Measurements from ENCODE around the gene KBTBD4. TPM values are rescaled to one million over a fixed set of nuclear protein-coding genes. Genes with fewer than 3 reads are reported as not detected.

The KBTBD4 gene
- total and polyA plus RNA-seq, 2 donors (not counting 1 experiment from before 2014, with no cell fraction given): 8.6 to 20.3 TPM

DNA sequence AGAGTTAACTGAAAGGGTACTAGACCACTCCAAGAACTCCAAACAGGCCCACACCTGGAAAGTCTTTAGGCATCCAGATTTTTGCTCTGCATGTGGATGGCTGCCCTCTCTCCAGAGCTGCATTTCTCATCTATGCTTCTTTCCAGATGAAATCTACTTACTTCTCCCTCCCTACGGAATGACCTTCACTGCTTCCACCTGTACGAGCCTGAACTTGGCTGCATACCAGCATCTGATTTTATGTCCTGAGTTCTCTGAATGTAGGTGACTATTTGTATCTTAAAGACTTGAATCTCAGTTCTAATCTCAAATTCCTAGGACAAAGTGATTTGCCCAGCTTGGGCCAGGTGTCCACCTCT is 39.1 kb downstream of the KBTBD4 start:
- Histone ChIP-seq H3K4me3 (ENCODE audit: control extremely low read depth in 1 of 5, extremely low read depth in 1 of 5, insufficient read depth in 1 of 5, low read depth in 2 of 5, low read length in 4 of 5) (no peak overlapping the region), H3K27me3 (replicated peaks in 1 of 4; ENCODE audit: control extremely low read depth in 1 of 4, control insufficient read depth in 3 of 4, insufficient read depth in 4 of 4, low read length in 3 of 4) (no peaks in the 10 kb centered on the region), H3K4me1 (ENCODE audit: control insufficient read depth in 2 of 2, insufficient read depth in 2 of 2, low read length in 2 of 2) (peaks cover 19 to 32% of the 10 kb centered on the region in 2 donors), H3K79me2 (ENCODE audit: control insufficient read depth, insufficient read depth, low read length) (peaks cover 100% of the 10 kb centered on the region), H3K9me3 (ENCODE audit: control extremely low read depth in 1 of 3, control insufficient read depth in 2 of 3, insufficient read depth in 1 of 3, low read length in 2 of 3) (no peaks in the 10 kb centered on the region), H3K36me3 (replicated peaks in 1 of 2; ENCODE audit: control extremely low read depth in 1 of 2, control insufficient read depth in 1 of 2, extremely low read depth in 1 of 2, insufficient read depth in 2 of 2, low read length in 1 of 2) (peaks cover 0 to 3% of the 10 kb centered on the region in 2 experiments), H3K4me2 (replicated peaks; ENCODE audit: low read depth, low read length, poor library complexity, severe bottlenecking) (no peak overlapping the region), H4K20me1 (ENCODE audit: control insufficient read depth, insufficient read depth, low read length, poor library complexity, severe bottlenecking) (peaks cover 87% of the 10 kb centered on the region), H3K9ac (ENCODE audit: low read length) (no peak overlapping the region), H2AFZ (ENCODE audit: insufficient read depth, low read depth, low read length, poor library complexity, severe bottlenecking) (no peak overlapping the region), H3K27ac (ENCODE audit: low read length in 2 of 2) (peak overlapping the region in 1 of 2 donors; percentile 59)
- TF ChIP-seq EZH2 (IDR thresholded peaks at IDR 0.05; ENCODE audit: borderline replicate concordance, insufficient read depth, low read depth, low read length, poor library complexity, severe bottlenecking) (no peak), CTCF (IDR thresholded peaks at IDR 0.05) (no peak)
- CTCF ChIA-PET: no interaction called here
- ATAC-seq (ENCODE audit: low read depth): no peak
- Mint-ChIP-seq H3K4me3 (peak overlapping the region; percentile 11), H3K9me3 (ENCODE audit: insufficient read depth) (no peaks in the 10 kb centered on the region), H3K4me1 (peaks cover 57% of the 10 kb centered on the region), H3K27ac (peak overlapping the region; percentile 27), H3K27me3 (no peaks in the 10 kb centered on the region)
- no peak for DNase-seq
- no CpG with 5 or more reads among the region's 2 CpGs for WGBS (ENCODE audit: insufficient coverage)
- POLR2A ChIA-PET: no interaction called here
- intact Hi-C loops (cut with micrococcal nuclease): no loop called here

DNA sequence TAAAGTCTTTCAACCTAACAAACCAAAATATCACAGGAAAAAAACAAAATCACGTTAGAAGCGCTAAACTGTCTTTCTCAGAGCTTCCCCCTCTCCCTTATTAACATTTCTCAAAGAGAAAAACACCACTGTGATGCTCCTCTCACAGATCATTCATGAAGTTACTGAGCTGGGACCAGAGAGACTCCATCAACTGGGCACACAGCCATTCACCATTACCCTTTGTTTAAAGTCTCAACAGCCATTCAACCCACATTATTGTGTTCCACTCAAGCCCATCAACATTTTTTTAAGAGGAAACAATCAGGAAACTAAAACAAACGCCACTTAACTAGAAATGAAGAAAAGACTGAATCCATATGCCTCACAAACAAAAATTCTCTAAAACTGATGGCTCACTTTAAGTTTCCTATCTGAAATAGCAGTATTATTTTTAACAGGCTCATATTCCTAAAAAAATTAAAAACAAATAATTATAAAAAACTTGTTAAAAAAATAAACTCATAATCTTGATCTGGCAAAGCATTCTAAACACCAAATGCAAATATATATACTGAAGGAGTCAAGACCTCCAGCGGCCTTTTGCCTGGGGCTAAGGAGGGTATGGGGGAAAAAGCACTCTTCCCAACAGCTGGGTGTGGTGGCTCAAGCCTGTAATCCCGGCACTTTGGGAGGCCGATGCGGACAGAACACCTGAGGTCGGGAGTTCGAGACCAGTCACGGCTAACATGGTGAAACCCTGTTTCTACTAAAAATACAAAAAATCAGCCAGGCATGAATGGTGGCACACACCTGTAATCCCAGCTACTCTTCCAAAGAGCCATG is 39.8 kb downstream of the KBTBD4 start:
- H3K4me3 Mint-ChIP-seq: no peak overlapping the region
- Histone ChIP-seq H3K27ac (ENCODE audit: low read length in 2 of 2) (peak overlapping the region in 1 of 2 donors; percentile 36), H3K4me2 (replicated peaks; ENCODE audit: low read depth, low read length, poor library complexity, severe bottlenecking) (peak overlapping the region; percentile 15), H3K9me3 (ENCODE audit: control extremely low read depth in 1 of 3, control insufficient read depth in 2 of 3, insufficient read depth in 1 of 3, low read length in 2 of 3) (no peaks in the 10 kb centered on the region), H3K4me3 (ENCODE audit: control extremely low read depth in 1 of 5, extremely low read depth in 1 of 5, insufficient read depth in 1 of 5, low read depth in 2 of 5, low read length in 4 of 5) (no peak overlapping the region), H3K79me2 (ENCODE audit: control insufficient read depth, insufficient read depth, low read length) (peaks cover 100% of the 10 kb centered on the region), H2AFZ (ENCODE audit: insufficient read depth, low read depth, low read length, poor library complexity, severe bottlenecking) (no peak overlapping the region), H3K36me3 (replicated peaks in 1 of 2; ENCODE audit: control extremely low read depth in 1 of 2, control insufficient read depth in 1 of 2, extremely low read depth in 1 of 2, insufficient read depth in 2 of 2, low read length in 1 of 2) (peaks cover 0 to 3% of the 10 kb centered on the region in 2 experiments), H4K20me1 (ENCODE audit: control insufficient read depth, insufficient read depth, low read length, poor library complexity, severe bottlenecking) (peaks cover 87% of the 10 kb centered on the region), H3K4me1 (ENCODE audit: control insufficient read depth in 2 of 2, insufficient read depth in 2 of 2, low read length in 2 of 2) (peaks cover 23 to 29% of the 10 kb centered on the region in 2 donors), H3K9ac (ENCODE audit: low read length) (no peak overlapping the region), H3K27me3 (replicated peaks in 1 of 4; ENCODE audit: control extremely low read depth in 1 of 4, control insufficient read depth in 3 of 4, insufficient read depth in 4 of 4, low read length in 3 of 4) (no peaks in the 10 kb centered on the region)
- CTCF ChIA-PET: interaction anchor here (0.8 kb wide), 1 partner anchor 13 kb away, joined by 3 read pairs; no protein-coding TSS in a partner anchor
- ATAC-seq (ENCODE audit: low read depth): no peak
- intact Hi-C loops (cut with micrococcal nuclease): no loop called here
- no peak for DNase-seq
- H3K9me3 Mint-ChIP-seq (ENCODE audit: insufficient read depth): no peaks in the 10 kb centered on the region
- WGBS (ENCODE audit: insufficient coverage): 86% methylated on average over 8 of the region's 10 CpGs
- H3K27me3 Mint-ChIP-seq: no peaks in the 10 kb centered on the region
- H3K27ac Mint-ChIP-seq: no peak overlapping the region
- POLR2A ChIA-PET: no interaction called here
- peaks cover 54% of the 10 kb centered on the region for H3K4me1 Mint-ChIP-seq
- no peak for TF ChIP-seq EZH2 (IDR thresholded peaks at IDR 0.05; ENCODE audit: borderline replicate concordance, insufficient read depth, low read depth, low read length, poor library complexity, severe bottlenecking)
- no peak for TF ChIP-seq CTCF (IDR thresholded peaks at IDR 0.05)

Measured in B cell (primary cell).